Brain microvascular endothelial cell (primary cell): ENCODE results near the gene KRTDAP.
"Not testable (repeated sequence)": the region's sequence is repeated elsewhere in the genome, so short reads cannot be mapped to it uniquely, and the experiment has no call there.

Experiments used
- DNase-seq: peaks from one replicate; pipeline ENCODE4 v3.0.0-alpha.2; 2020
- H3K27ac ChIP-seq: fragments of 250-450 bp; sonication (Bioruptor Pico); 2 replicates; pipeline ENCODE4 v1.5.1; 2020; ENCODE audit warnings: mild to moderate bottlenecking, moderate library complexity
- H3K27me3 ChIP-seq: fragments of 250-450 bp; sonication (Bioruptor Pico); replicated peaks from 2 replicates; pipeline ENCODE4 v1.5.1; 2020; ENCODE audit warnings: mild to moderate bottlenecking
- H3K36me3 ChIP-seq: fragments of 250-450 bp; sonication (Bioruptor Pico); replicated peaks from 2 replicates; pipeline ENCODE4 v1.5.1; 2020; ENCODE audit warnings: mild to moderate bottlenecking
- H3K4me3 ChIP-seq: 2 replicates; pipeline ENCODE4 v1.5.1; 2011; ENCODE audit warnings: low read depth, mild to moderate bottlenecking, control low read depth, low read length, moderate library complexity
- CTCF ChIP-seq: IDR thresholded peaks from 2 replicates; pipeline ENCODE4 v1.5.1; 2011; ENCODE audit warnings: low read depth, mild to moderate bottlenecking, moderate library complexity, low read length, control low read depth, inconsistent platforms; ENCODE audit errors: missing control alignments
- in situ Hi-C: cut with HindIII; loops from 2 replicates; pipeline ENCODE4 v1.10.0; 2017; ENCODE audit warnings: low sequenced_read_pairs, low pct_ligation_motif_present

Gene KRTDAP

GRCh38 chr19:35476149-35476548, 14.1 kb downstream of the KRTDAP start:
- H3K4me3 ChIP-seq: no peak overlapping the region
- DNase-seq: no peak

GRCh38 chr19:35474594-35474993, 15.7 kb downstream of the KRTDAP start:
- in situ Hi-C loops: not testable (repeated sequence)

More at GRCh38 chr19:35476149-35476548, 14.1 kb downstream of the KRTDAP start:
- Histone ChIP-seq H3K27me3 (no peaks in the 10 kb centered on the region), H3K36me3 (no peaks in the 10 kb centered on the region), H3K27ac (no peak overlapping the region)
- peak; percentile 15 for TF ChIP-seq CTCF
- in situ Hi-C loops: no loop called here

GRCh38 chr19:35474104-35474503, 16.2 kb downstream of the KRTDAP start:
- no peak for DNase-seq
- no peak for TF ChIP-seq CTCF
- H3K4me3 ChIP-seq: no peak overlapping the region
- H3K27me3 ChIP-seq: no peaks in the 10 kb centered on the region
- in situ Hi-C loops: no loop called here
- H3K36me3 ChIP-seq: no peaks in the 10 kb centered on the region
- no peak overlapping the region for H3K27ac ChIP-seq

More at GRCh38 chr19:35474594-35474993, 15.7 kb downstream of the KRTDAP start:
- H3K4me3 ChIP-seq, DNase-seq, H3K27me3 ChIP-seq, H3K27ac ChIP-seq, H3K36me3 ChIP-seq: not testable (repeated sequence)

GRCh38 chr19:35471946-35472345, 18.3 kb downstream of the KRTDAP start:
- no peaks in the 10 kb centered on the region for H3K27me3 ChIP-seq

GRCh38 chr19:35471075-35471474, 19.2 kb downstream of the KRTDAP start:
- H3K27me3 ChIP-seq, H3K27ac ChIP-seq, DNase-seq, in situ Hi-C loops, H3K36me3 ChIP-seq, H3K4me3 ChIP-seq: not testable (repeated sequence)

More at GRCh38 chr19:35471946-35472345, 18.3 kb downstream of the KRTDAP start:
- H3K27ac ChIP-seq: no peak overlapping the region
- no peak for DNase-seq
- H3K36me3 ChIP-seq: no peaks in the 10 kb centered on the region
- no peak overlapping the region for H3K4me3 ChIP-seq
- in situ Hi-C loops: no loop called here
- TF ChIP-seq CTCF: no peak

- no peak for TF ChIP-seq CTCF
- no peak overlapping the region for H3K4me3 ChIP-seq
- DNase-seq: no peak
- no peaks in the 10 kb centered on the region for H3K27me3 ChIP-seq
- in situ Hi-C loops: no loop called here
- no peak overlapping the region for H3K27ac ChIP-seq
- H3K36me3 ChIP-seq: no peaks in the 10 kb centered on the region
Measured at GRCh38 chr19:35470128-35470527, 20.1 kb downstream of the KRTDAP start.

GRCh38 chr19:35468637-35469036, 21.6 kb downstream of the KRTDAP start:
- Histone ChIP-seq H3K27ac (no peak overlapping the region), H3K36me3 (no peaks in the 10 kb centered on the region), H3K27me3 (no peaks in the 10 kb centered on the region), H3K4me3 (no peak overlapping the region)
- peak; percentile 2 for DNase-seq
- in situ Hi-C loops: no loop called here
- peak; percentile 59 for TF ChIP-seq CTCF
